Measurements from ENCODE around the gene OPHN1. TPM values are rescaled to one million over a fixed set of nuclear protein-coding genes. Genes with fewer than 3 reads are reported as not detected.

Gene OPHN1
- total RNA-seq, 2 donors from 2014 or later: 0.84 to 1.0 TPM

Other genes starting within 250 kb of the OPHN1 start
- 10 to 100 TPM; 24.2 to 27.2 TPM for gene YIPF6, start 65.6 kb upstream of the OPHN1 start, total RNA-seq
- 1 to 10 TPM in 1 of 2 donors, under 1 TPM in 1; 0.86 to 3.1 TPM for gene STARD8, start 214.2 kb upstream of the OPHN1 start, total RNA-seq

All from natural killer cell treated with Interleukin-12 subunit alpha and Interleukin-12 subunit beta and Interleukin-15 and Interleukin-18, amount 100 ng/mL, for 72 hours (primary cell).